ENCODE measurements around the gene STRAP.

GRCh38 chr12:15892645-15893259 is 10.6 kb downstream of the STRAP start:
- TF ChIP-seq BRD4 (IDR thresholded peaks at IDR 0.05): no peak
- TF ChIP-seq CREB1 (IDR thresholded peaks at IDR 0.05): no peak
- TF ChIP-seq CREB1 (CRISPR knock-in tag; IDR thresholded peaks at IDR 0.05): no peak
- no peak for TF ChIP-seq MYNN (IDR thresholded peaks at IDR 0.05)
- no peak for TF ChIP-seq MYNN (CRISPR knock-in tag; IDR thresholded peaks at IDR 0.05)
- TF ChIP-seq POLR2AphosphoS5 (IDR thresholded peaks at IDR 0.05; ENCODE audit: control insufficient read depth, insufficient read depth, low read depth, low read length): no peak
- TF ChIP-seq MIER1 (IDR thresholded peaks at IDR 0.05; ENCODE audit: low read depth): no peak
- TF ChIP-seq FOXK1 (CRISPR knock-in tag; IDR thresholded peaks at IDR 0.05; ENCODE audit: borderline replicate concordance): no peak
- TF ChIP-seq ZNF644 (tag; IDR thresholded peaks at IDR 0.05; ENCODE audit: low read depth): no peak
- no peak for TF ChIP-seq MXI1 (IDR thresholded peaks at IDR 0.05; ENCODE audit: low read depth, low read length)
- TF ChIP-seq ESRRA (IDR thresholded peaks at IDR 0.05; ENCODE audit: borderline replicate concordance, low read depth): no peak
